GM04504 (cell line): Measurements from ENCODE around the gene CA9.

Source experiments
- DNase-seq: peaks from one replicate; pipeline ENCODE4 v3.0.0-alpha.2; 2012; ENCODE audit warnings: low read depth

Gene CA9

GRCh38 chr9:35691757-35692301 lies 18.1 kb downstream of the CA9 start:
- DNase-seq: no peak

DNA sequence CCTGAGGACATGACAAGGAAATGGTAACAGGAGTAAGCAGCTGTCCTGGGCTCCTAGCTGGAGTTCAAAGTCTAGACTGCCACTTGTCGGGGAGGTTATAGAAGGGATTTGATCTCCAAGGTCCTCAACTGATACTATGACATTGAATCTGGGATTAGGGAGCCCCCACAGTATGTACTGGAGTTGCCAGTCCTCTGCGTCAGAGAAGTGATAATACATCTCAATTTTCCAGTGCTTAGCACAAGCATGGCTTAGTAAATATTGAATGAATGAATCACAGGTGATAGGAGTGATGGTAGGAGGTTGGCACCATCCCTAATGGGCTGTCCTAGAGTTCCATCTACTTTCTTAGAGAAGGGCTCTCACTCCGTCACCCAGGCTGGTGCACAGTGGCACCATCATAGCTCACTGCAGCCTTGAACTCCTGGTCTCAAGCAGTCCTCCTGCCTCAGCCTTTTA lies 22.2 kb downstream of the CA9 start:
- no peak for DNase-seq

DNA sequence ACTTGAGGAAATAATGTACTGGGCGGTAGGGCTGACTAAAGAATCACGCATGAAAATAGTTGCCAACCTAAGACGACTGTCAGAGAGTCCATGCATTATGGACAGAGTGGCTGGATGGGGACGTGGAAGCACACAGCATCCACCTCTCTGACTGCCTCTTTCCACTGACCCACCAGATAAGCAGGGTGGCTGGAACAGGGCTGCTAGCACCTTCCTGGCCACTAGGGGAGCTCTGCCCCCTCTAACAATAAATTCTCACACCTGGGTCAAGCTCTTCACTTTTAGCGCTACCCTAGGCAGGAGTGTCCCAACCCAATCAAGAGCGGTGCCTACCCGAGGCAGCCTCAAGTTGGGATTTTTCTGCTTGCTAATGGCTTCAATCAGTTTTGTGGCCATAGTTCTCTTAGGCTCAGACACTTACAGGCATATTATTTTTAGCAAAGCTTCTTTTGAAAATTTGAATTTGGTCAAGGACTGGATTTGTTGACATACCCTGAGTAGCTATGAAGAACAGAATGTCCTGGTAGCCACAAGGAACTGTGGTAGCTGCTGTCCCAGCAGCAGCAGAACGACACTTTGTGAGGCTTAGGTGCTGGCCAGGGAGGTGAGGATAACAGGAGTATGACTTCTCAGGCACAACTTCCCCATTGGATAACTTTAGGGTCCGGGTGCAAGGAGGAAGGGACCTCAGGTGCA lies 22.9 kb downstream of the CA9 start:
- DNase-seq: no peak

GRCh38 chr9:35697486-35697885 lies 23.8 kb downstream of the CA9 start:
- DNase-seq: no peak

DNA sequence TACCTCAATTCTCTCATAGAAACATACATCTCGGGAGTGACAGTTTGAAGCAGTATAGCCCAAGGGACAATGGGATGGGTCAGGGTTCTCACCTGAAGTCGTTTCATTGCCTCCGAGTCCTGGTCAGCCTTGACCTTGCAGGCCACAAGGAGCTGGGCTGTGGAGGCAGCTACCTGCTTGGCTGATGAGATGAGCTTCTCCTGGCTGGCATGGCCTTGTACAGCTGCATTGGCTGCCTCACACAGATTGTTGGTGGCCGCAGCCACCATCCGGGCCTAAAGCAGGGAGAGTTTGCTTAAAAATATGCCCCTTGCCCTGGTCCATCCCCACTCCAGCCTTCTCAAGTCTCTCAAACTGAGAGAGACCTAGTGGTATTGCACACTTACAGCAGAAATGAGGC lies 24.5 kb downstream of the CA9 start:
- no peak for DNase-seq

DNA sequence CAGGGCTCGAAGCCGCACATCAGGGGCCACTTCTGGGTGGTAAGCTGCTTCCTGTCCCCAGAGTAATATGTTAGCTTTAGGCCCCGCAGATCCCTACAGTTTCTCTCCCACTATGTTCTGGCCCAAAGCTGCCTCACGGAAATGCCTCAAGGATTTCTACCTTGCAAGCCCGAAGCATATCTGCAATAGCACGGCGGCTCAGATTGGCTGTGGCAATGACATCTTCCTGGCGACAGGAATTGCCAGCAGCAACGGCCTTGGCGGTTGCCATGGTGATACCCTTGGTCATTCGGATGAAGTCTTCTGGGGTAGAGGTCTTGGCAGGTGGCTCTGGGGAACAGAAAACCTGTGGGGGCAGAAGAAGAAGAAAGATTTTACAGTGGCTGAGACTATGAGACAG lies 26.3 kb downstream of the CA9 start:
- DNase-seq: no peak

- no peak for DNase-seq
These were observed 27.2 kb downstream of the CA9 start for GRCh38 chr9:35700942-35701341.

GRCh38 chr9:35702696-35703095 lies 29.0 kb downstream of the CA9 start:
- no peak for DNase-seq

GRCh38 chr9:35703906-35704672 lies 30.4 kb downstream of the CA9 start:
- DNase-seq: no peak

DNA sequence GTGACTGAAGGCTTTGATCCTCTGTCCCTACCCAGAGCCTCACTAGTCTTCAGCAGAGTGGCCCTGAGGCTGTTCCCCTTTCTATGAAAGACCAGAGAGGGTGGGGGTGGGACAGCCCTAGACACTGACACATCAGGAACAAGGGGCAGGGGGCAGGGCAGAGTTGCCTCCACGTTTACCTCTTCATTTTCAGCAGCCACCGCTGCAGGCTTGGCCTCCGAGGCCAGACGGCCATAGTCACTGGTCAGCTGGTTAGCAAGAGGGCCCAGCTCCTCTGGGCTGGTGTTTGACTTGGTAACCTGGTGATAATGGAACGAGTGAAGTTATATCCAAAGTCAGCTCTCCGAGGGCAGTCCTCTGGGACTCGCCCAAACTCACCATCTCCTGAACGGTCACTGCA lies 31.6 kb downstream of the CA9 start:
- no peak for DNase-seq

DNA sequence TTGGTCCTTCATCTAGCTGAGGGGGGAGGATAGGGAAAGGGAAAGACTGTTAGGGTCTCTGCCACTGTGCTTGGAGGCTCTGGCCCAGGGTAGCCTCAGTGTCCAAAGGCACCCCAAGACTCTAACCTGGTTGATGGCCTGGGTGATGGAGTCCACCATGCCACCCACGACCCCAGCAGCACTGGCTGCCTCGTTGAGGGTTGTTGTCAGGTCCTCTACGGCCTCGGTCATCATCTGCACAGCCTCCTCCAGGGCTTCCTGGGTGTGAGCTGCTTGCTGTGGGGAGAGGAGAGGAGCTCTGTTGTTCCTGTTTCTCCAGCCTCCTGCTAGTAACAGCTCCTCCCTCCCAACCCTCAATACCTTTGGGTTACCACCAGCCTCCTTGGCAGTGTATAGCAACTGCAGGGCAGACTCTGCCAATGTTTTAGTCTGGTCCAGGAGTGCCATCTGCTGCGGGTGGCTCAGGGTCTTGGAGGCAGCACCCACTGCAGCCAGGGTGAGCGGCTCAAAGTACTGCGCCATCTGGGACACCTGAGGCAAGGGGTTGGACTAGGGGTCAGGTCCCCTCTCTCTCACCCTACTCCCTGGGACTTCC lies 32.2 kb downstream of the CA9 start:
- DNase-seq: no peak

- no peak for DNase-seq
These were observed 33.2 kb downstream of the CA9 start for GRCh38 chr9:35706951-35707350.

DNA sequence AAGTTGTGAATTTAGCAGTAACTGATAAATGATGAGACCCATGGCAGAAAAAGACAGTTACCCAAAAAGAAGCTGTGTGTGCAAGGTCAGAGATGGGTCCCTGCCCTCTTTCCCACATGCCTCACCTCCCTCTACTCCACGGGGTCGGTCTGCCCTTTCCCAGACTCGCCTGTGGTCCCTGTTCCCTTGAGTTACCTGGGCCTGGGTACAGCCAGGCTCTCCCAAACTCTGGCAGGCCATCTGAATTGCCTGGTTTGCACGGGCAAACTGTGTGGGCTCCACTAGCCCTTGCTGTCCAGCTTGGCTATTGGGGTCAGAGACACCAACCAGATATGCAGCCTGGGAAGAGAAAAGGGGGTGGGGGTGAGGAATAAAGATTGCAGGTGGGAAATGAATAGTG lies 34.4 kb downstream of the CA9 start:
- DNase-seq: no peak

- DNase-seq: no peak
These were observed 37.2 kb downstream of the CA9 start for GRCh38 chr9:35710818-35711500.

DNA sequence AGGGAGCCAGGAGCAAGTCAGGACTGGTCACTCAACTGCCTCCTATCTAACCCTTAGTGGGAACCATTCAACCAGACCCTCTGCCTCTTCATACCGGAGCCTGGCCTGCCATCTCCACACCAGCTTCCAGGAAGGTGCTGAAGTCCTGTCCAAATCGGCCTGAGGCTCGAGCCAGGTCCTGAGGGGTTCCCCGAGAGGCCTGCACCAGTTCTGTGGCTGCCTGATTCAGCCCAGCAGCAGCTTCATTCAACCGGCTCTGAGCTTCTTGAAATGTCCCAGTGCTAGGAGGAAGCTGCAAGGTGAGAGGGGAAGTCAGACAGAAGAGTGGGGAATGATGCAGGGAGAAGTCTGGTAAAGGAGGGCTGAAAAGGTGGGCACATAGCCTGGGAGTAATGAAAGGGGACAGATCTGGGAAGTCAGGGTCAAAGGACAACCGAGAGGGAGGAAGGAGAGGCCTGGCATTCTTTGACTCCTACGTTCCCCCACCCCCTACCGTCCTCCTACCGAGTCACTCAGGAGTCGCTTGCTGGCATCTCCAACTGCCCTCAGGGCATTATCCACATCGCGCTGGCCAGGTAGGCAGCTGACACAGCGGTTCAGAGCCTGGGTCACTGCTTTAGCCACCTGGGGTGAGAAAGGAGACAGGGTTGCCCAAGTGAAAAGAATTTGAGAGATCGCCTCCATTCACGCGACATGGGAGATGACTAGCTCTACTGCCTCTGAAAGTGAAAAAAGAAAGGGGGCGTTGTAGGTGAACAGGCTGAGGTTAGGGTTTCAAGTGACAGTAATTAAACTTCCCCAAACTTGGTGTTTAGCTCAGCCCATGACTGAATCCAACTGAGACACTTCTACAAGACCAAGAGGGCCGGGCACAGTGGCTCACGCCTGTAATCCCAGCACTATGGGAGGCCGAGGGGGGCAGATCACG lies 38.0 kb downstream of the CA9 start:
- no peak for DNase-seq

GRCh38 chr9:35712762-35713400 lies 39.2 kb downstream of the CA9 start:
- no peak for DNase-seq

- no peak for DNase-seq
These were observed 39.9 kb downstream of the CA9 start for GRCh38 chr9:35713578-35713977.

DNA sequence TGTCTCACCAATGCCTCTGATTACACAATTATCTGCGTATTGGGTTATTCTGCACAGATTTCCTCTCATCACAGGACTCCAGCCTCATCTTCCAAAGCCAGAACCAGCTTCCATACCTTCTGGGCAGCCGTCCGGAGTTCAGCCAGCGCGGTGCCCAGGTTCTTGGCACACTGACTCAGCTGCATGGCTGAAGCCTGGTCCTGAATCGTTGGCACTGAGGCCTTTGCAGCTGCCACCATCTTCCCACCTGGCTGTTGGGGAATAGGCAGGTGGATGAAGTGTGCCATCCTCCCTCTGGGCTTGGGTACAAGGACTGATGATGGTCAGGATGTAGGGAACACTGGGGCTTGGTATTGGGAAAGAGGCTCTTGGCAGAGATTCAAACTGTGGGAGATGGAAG lies 40.4 kb downstream of the CA9 start:
- no peak for DNase-seq

GRCh38 chr9:35714579-35715252 lies 41.0 kb downstream of the CA9 start:
- no peak for DNase-seq

DNA sequence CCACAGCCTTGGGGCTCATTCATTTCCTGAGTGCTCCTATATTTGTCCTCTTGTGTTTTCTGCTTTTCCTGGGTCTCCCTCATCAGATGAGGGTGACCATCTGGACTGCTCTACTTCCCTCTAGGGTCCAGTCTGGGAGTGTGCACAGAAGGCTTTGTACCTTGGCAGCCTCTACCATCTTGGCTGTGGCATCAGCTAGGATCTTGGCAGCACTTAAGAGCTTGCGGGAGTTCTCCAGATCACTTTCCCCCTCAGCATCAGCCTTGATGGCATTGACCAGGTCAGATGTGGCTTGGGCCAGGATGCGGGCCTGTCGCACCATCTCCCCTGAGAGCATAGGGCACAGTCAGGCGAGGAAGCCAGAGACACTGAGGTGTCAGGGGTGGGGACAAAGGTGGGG lies 42.5 kb downstream of the CA9 start:
- no peak for DNase-seq
